Measurements from ENCODE around the gene COL27A1.

DNA sequence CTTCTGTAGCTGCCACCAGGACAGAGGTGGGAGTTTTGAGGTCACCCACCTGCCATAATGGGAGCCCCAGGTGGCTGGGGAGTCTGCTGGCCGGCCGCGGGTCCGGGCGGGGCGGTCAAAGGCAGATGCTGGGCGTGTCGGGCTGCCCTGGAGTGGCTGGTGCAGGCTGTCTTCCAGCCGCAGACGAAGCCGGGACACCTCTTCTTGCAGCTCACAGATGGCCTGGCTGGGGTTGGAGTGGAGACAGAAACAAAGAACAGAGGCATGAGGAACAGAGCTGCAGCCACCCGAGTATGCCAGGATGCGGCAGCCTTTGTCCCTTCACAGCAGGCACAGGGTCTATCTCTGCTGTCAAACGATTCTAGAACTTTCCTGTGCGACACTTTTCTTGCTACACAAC lies 192.3 kb downstream of the COL27A1 start:
- TF ChIP-seq CTCF (IDR thresholded peaks at IDR 0.05) (no peak), POLR2A (IDR thresholded peaks at IDR 0.05) (no peak)
